ENCODE measurements around the gene ARHGAP23.
"Not testable (repeated sequence)": the region's sequence is repeated elsewhere in the genome, so short reads cannot be mapped to it uniquely, and the experiment has no call there.

Gene ARHGAP23

GRCh38 chr17:38510421-38511149, 82.3 kb downstream of the ARHGAP23 start:
- FAIRE-seq (no peak), DNase-seq (ENCODE audit: low spot score) (no peak)

- no peak for FAIRE-seq
- no peak for DNase-seq (ENCODE audit: low spot score)
Measured at GRCh38 chr17:38511150-38512108, 83.2 kb downstream of the ARHGAP23 start.

GRCh38 chr17:38512473-38513058, 84.3 kb downstream of the ARHGAP23 start:
- FAIRE-seq (no peak), DNase-seq (ENCODE audit: low spot score) (no peak)

GRCh38 chr17:38526526-38526925, 98.3 kb downstream of the ARHGAP23 start:
- DNase-seq (ENCODE audit: low spot score); FAIRE-seq: not testable (repeated sequence)

GRCh38 chr17:38528141-38528540, 99.9 kb downstream of the ARHGAP23 start:
- not testable (repeated sequence) for DNase-seq (ENCODE audit: low spot score); FAIRE-seq

GRCh38 chr17:38530856-38531255, 102.6 kb downstream of the ARHGAP23 start:
- not testable (repeated sequence) for DNase-seq (ENCODE audit: low spot score); FAIRE-seq

GRCh38 chr17:38531761-38532160, 103.5 kb downstream of the ARHGAP23 start:
- not testable (repeated sequence) for FAIRE-seq; DNase-seq (ENCODE audit: low spot score)

GRCh38 chr17:38532451-38532850, 104.2 kb downstream of the ARHGAP23 start:
- FAIRE-seq (no peak), DNase-seq (ENCODE audit: low spot score) (no peak)

- no peak for DNase-seq (ENCODE audit: low spot score)
- FAIRE-seq = no peak
Measured at GRCh38 chr17:38533241-38533640, 105.0 kb downstream of the ARHGAP23 start.

- FAIRE-seq (no peak), DNase-seq (ENCODE audit: low spot score) (no peak)
Measured at GRCh38 chr17:38533866-38534497, 105.7 kb downstream of the ARHGAP23 start.

GRCh38 chr17:38534498-38534885, 106.2 kb downstream of the ARHGAP23 start:
- DNase-seq (ENCODE audit: low spot score) (no peak), FAIRE-seq (no peak)

GRCh38 chr17:38535886-38536285, 107.6 kb downstream of the ARHGAP23 start:
- FAIRE-seq (no peak), DNase-seq (ENCODE audit: low spot score) (no peak)

- DNase-seq (ENCODE audit: low spot score) (no peak), FAIRE-seq (no peak)
Measured at GRCh38 chr17:38536661-38537060, 108.4 kb downstream of the ARHGAP23 start.

- DNase-seq (ENCODE audit: low spot score) (no peak), FAIRE-seq (no peak)
Measured at GRCh38 chr17:38538906-38539305, 110.6 kb downstream of the ARHGAP23 start.

GRCh38 chr17:38539386-38539785, 111.1 kb downstream of the ARHGAP23 start:
- FAIRE-seq (no peak), DNase-seq (ENCODE audit: low spot score) (no peak)

- DNase-seq (ENCODE audit: low spot score) (no peak), FAIRE-seq (no peak)
Measured at GRCh38 chr17:38540514-38541045, 112.3 kb downstream of the ARHGAP23 start.

GRCh38 chr17:38541281-38541680, 113.0 kb downstream of the ARHGAP23 start:
- DNase-seq (ENCODE audit: low spot score) (no peak), FAIRE-seq (no peak)

- DNase-seq (ENCODE audit: low spot score) (no peak), FAIRE-seq (no peak)
Measured at GRCh38 chr17:38542286-38542685, 114.0 kb downstream of the ARHGAP23 start.

- FAIRE-seq = no peak
Measured at GRCh38 chr17:38543403-38544174, 115.3 kb downstream of the ARHGAP23 start.

GRCh38 chr17:38544175-38544838, 116.0 kb downstream of the ARHGAP23 start:
- FAIRE-seq (no peak), DNase-seq (ENCODE audit: low spot score) (no peak)

More at GRCh38 chr17:38543403-38544174, 115.3 kb downstream of the ARHGAP23 start:
- no peak for DNase-seq (ENCODE audit: low spot score)
